HCT116 (cell line): ENCODE data around the gene CYP4F2. TPM values are rescaled to one million over a fixed set of nuclear protein-coding genes. Genes with fewer than 3 reads are reported as not detected.

Experiments
- ATAC-seq: fragments of 200-7000 bp; cut with Tn5 transposase; 2 replicates; pipeline ENCODE4 v1.9.1; 2020; ENCODE audit warnings: mild to moderate bottlenecking, moderate library complexity
- BruUV-seq: library from RNA; stranded (reverse); fragments of 400-500 nt; replicated peaks from 2 replicates; lab custom pipeline; 2021; lab: Mats Ljungman, UMichigan
- CTCF ChIA-PET: fragments of 300-600 bp; sonication (Branson Sonifier 250); formaldehyde crosslinking; loops from one replicate; lab custom pipeline; 2021; ENCODE audit warnings: antibody characterized with exemption; lab: Charles Lee
- POLR2A ChIA-PET: fragments of 300-600, 350-600 bp; sonication (Branson Sonifier 250); formaldehyde crosslinking; loops from one replicate; lab custom pipeline; 2021; ENCODE audit warnings: antibody characterized with exemption; lab: Charles Lee
- RAD21 ChIA-PET, 2 experiments: fragments of 300-600 bp; sonication (Branson Sonifier 250); formaldehyde crosslinking; loops; one replicate each; lab custom pipeline; 2023; ENCODE audit warnings: low total read pairs in 2 of 2; ENCODE audit not compliant: uncharacterized antibody in 2 of 2, unreplicated experiment in 2 of 2, low non-redundant PET in 1 of 2; lab: Charles Lee
- DNase-seq: peaks from one replicate; pipeline ENCODE4 v3.0.0-alpha.2; 2010; ENCODE audit warnings: low read depth, low spot score
- H2AFZ ChIP-seq: fragments of 200-600 bp; shearing (Covaris generic), sonication (generic); 2 replicates; pipeline ENCODE4 v1.6.1; 2017; ENCODE audit warnings: low read depth, mixed run types, mixed read lengths, antibody characterized with exemption, low read length; ENCODE audit not compliant: poor library complexity, severe bottlenecking
- H3K27ac ChIP-seq: 2 replicates; pipeline ENCODE4 v1.5.1; 2012; ENCODE audit warnings: low read depth, low read length
- H3K27me3 ChIP-seq: fragments of 200-600 bp; sonication (generic); 2 replicates; pipeline ENCODE4 v1.6.1; 2016; ENCODE audit warnings: mixed run types, low read length, mixed read lengths; ENCODE audit not compliant: insufficient read depth
- H3K36me3 ChIP-seq, 2 experiments: fragments of 200-500 bp in 1 of 2; fragments of 200-600 bp in 1 of 2; sonication (Bioruptor generic) in 1 of 2; sonication (generic) in 1 of 2; 2 replicates each; pipeline versions ENCODE4 v1.5.1 to v1.6.1; 2014 to 2016; ENCODE audit warnings: low read length in 2 of 2, inconsistent platforms in 1 of 2, mixed read lengths in 1 of 2, mixed run types in 1 of 2; ENCODE audit not compliant: insufficient read depth in 2 of 2, control insufficient read depth in 1 of 2
- H3K4me1 ChIP-seq, 2 experiments: fragments of 200-600 bp in 1 of 2; sonication (generic) in 1 of 2; 2 replicates each; pipeline versions ENCODE4 v1.5.1 to v1.6.1; 2012 to 2017; ENCODE audit warnings: low read length in 2 of 2, inconsistent platforms in 1 of 2, mild to moderate bottlenecking in 1 of 2, mixed read lengths in 1 of 2, mixed run types in 1 of 2, moderate library complexity in 1 of 2; ENCODE audit not compliant: insufficient read depth in 2 of 2, control insufficient read depth in 1 of 2
- H3K4me2 ChIP-seq: fragments of 200-600 bp; sonication (generic); 2 replicates; pipeline ENCODE4 v1.6.1; 2017; ENCODE audit warnings: mixed run types, low read length, mixed read lengths
- H3K4me3 ChIP-seq, 2 experiments: fragments of 200-600 bp in 1 of 2; sonication (generic) in 1 of 2; replicated peaks in 1 of 2; 2 replicates each; pipeline ENCODE4 v1.5.1; 2011 to 2016; ENCODE audit warnings: low read length in 2 of 2, control low read depth in 1 of 2, low read depth in 1 of 2, mild to moderate bottlenecking in 1 of 2, mixed read lengths in 1 of 2, mixed run types in 1 of 2
- H3K79me2 ChIP-seq: fragments of 200-600 bp; sonication (generic); 2 replicates; pipeline ENCODE4 v1.6.1; 2017; ENCODE audit warnings: mild to moderate bottlenecking, mixed run types, low read length, moderate library complexity, mixed read lengths; ENCODE audit not compliant: insufficient read depth
- H3K9ac ChIP-seq: fragments of 200-600 bp; sonication (generic); 2 replicates; pipeline ENCODE4 v1.6.1; 2016; ENCODE audit warnings: low read length, mixed read lengths
- H3K9me2 ChIP-seq: fragments of 200-600 bp; sonication (generic), shearing (Covaris generic); 2 replicates; pipeline ENCODE4 v1.6.1; 2017; ENCODE audit warnings: mixed run types, mild to moderate bottlenecking, moderate library complexity; ENCODE audit not compliant: insufficient read depth
- H3K9me3 ChIP-seq, 2 experiments: fragments of 200-500 bp in 1 of 2; fragments of 200-600 bp in 1 of 2; sonication (Bioruptor generic) in 1 of 2; sonication (generic) in 1 of 2; 2 replicates each; pipeline ENCODE4 v1.6.1; 2014 to 2017; ENCODE audit warnings: low read length in 2 of 2, mixed read lengths in 2 of 2, inconsistent platforms in 1 of 2, low read depth in 1 of 2, mild to moderate bottlenecking in 1 of 2, mixed run types in 1 of 2, moderate library complexity in 1 of 2; ENCODE audit not compliant: control insufficient read depth in 1 of 2, insufficient read depth in 1 of 2
- H4K20me1 ChIP-seq: fragments of 200-600 bp; sonication (generic), shearing (Covaris generic); 2 replicates; pipeline ENCODE4 v1.6.1; 2017; ENCODE audit warnings: mixed run types, mild to moderate bottlenecking, moderate library complexity; ENCODE audit not compliant: insufficient read depth
- CEBPB ChIP-seq: IDR thresholded peaks from 2 replicates; pipeline ENCODE4 v1.6.1; 2012; ENCODE audit warnings: low read depth
- EGR1 ChIP-seq: IDR thresholded peaks from 2 replicates; pipeline ENCODE4 v1.6.1; 2012; ENCODE audit warnings: low read depth
- ELF1 ChIP-seq: IDR thresholded peaks from 2 replicates; pipeline ENCODE4 v1.6.1; 2012; ENCODE audit warnings: low read depth, borderline replicate concordance
- EZH2phosphoT487 ChIP-seq: fragments of 200-600 bp; IDR thresholded peaks from 2 replicates; pipeline ENCODE4 v1.6.1; 2018; ENCODE audit warnings: antibody characterized with exemption, borderline replicate concordance
- JUND ChIP-seq: IDR thresholded peaks from 2 replicates; pipeline ENCODE4 v1.6.1; 2012
- POLR2A ChIP-seq: IDR thresholded peaks from 2 replicates; pipeline ENCODE4 v1.7.0; 2011; ENCODE audit warnings: borderline replicate concordance; ENCODE audit not compliant: insufficient read depth, insufficient read length; ENCODE audit errors: extremely low read depth
- RAD21 ChIP-seq: IDR thresholded peaks from 2 replicates; pipeline ENCODE4 v1.6.1; 2012; ENCODE audit warnings: low read depth, mild to moderate bottlenecking
- SIN3A ChIP-seq: IDR thresholded peaks from 2 replicates; pipeline ENCODE4 v1.6.1; 2012; ENCODE audit warnings: low read depth
- SP1 ChIP-seq: IDR thresholded peaks from 2 replicates; pipeline ENCODE4 v1.6.1; 2012; ENCODE audit warnings: low read depth
- SRF ChIP-seq: IDR thresholded peaks from 2 replicates; pipeline ENCODE4 v1.6.1; 2012; ENCODE audit warnings: low read depth
- ZNF274 ChIP-seq: fragments of 200-500 bp; sonication (Bioruptor generic); IDR thresholded peaks from 2 replicates; pipeline ENCODE4 v1.6.1; 2014; ENCODE audit warnings: mild to moderate bottlenecking, low read depth, low read length, inconsistent platforms
- intact Hi-C: fragments of 100-400 bp; cut with micrococcal nuclease; formaldehyde crosslinking; loops from 2 replicates; pipeline ENCODE4 v1.10.0; 2022
- total RNA-seq: library from RNA; stranded (reverse); gene quantifications from one replicate; pipeline ENCODE4 v1.2.1, GENCODE V29; 2021; ENCODE audit not compliant: unreplicated experiment
- TF ChIP-seq, protein P1 (sequence below): IDR thresholded peaks from 2 replicates; pipeline ENCODE4 v1.6.1; 2012; ENCODE audit warnings: low read depth
- TF ChIP-seq, protein P2 (sequence below): IDR thresholded peaks from 2 replicates; pipeline ENCODE4 v1.6.1; 2011; ENCODE audit warnings: mild to moderate bottlenecking, low read length, moderate library complexity; ENCODE audit not compliant: insufficient replicate concordance; ENCODE audit errors: extremely low read depth
- TF ChIP-seq, protein P3 (sequence below): IDR thresholded peaks from 2 replicates; pipeline ENCODE4 v1.6.1; 2012

CYP4F2 gene
- total RNA-seq, 1 experiment from 2014 or later = 1.1 TPM

DNA sequence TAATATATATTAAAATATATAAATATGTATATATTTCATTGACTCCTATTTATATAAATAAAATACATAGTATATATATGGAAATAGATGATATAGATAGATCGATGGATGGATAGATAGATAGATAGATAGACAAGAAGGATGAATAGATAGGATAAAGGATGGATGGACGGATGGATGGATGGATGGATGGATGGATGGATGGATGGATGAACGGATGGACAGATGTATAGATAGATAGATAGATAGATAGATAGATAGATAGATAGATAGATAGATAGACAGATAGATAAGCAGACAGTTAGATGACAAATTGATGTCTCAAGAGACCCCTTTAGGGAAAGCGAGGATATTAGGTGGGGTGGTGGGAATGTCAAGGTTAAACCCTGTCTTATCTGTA is 21.4 kb upstream of the CYP4F2 start:
- no peak overlapping the region for H3K27ac ChIP-seq
- H3K4me3 ChIP-seq = no peak overlapping the region
- TF ChIP-seq, protein P1, sequence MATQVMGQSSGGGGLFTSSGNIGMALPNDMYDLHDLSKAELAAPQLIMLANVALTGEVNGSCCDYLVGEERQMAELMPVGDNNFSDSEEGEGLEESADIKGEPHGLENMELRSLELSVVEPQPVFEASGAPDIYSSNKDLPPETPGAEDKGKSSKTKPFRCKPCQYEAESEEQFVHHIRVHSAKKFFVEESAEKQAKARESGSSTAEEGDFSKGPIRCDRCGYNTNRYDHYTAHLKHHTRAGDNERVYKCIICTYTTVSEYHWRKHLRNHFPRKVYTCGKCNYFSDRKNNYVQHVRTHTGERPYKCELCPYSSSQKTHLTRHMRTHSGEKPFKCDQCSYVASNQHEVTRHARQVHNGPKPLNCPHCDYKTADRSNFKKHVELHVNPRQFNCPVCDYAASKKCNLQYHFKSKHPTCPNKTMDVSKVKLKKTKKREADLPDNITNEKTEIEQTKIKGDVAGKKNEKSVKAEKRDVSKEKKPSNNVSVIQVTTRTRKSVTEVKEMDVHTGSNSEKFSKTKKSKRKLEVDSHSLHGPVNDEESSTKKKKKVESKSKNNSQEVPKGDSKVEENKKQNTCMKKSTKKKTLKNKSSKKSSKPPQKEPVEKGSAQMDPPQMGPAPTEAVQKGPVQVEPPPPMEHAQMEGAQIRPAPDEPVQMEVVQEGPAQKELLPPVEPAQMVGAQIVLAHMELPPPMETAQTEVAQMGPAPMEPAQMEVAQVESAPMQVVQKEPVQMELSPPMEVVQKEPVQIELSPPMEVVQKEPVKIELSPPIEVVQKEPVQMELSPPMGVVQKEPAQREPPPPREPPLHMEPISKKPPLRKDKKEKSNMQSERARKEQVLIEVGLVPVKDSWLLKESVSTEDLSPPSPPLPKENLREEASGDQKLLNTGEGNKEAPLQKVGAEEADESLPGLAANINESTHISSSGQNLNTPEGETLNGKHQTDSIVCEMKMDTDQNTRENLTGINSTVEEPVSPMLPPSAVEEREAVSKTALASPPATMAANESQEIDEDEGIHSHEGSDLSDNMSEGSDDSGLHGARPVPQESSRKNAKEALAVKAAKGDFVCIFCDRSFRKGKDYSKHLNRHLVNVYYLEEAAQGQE = no peak
- TF ChIP-seq, protein P2, sequence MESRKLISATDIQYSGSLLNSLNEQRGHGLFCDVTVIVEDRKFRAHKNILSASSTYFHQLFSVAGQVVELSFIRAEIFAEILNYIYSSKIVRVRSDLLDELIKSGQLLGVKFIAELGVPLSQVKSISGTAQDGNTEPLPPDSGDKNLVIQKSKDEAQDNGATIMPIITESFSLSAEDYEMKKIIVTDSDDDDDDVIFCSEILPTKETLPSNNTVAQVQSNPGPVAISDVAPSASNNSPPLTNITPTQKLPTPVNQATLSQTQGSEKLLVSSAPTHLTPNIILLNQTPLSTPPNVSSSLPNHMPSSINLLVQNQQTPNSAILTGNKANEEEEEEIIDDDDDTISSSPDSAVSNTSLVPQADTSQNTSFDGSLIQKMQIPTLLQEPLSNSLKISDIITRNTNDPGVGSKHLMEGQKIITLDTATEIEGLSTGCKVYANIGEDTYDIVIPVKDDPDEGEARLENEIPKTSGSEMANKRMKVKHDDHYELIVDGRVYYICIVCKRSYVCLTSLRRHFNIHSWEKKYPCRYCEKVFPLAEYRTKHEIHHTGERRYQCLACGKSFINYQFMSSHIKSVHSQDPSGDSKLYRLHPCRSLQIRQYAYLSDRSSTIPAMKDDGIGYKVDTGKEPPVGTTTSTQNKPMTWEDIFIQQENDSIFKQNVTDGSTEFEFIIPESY = no peak
- TF ChIP-seq ELF1 (no peak), EGR1 (no peak), RAD21 (no peak), EZH2phosphoT487 (no peak), JUND (no peak), POLR2A (no peak), CEBPB (no peak), ZNF274 (no peak), SP1 (no peak), SIN3A (no peak), SRF (no peak)
- TF ChIP-seq, protein P3, sequence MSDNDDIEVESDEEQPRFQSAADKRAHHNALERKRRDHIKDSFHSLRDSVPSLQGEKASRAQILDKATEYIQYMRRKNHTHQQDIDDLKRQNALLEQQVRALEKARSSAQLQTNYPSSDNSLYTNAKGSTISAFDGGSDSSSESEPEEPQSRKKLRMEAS = no peak
- TF ChIP-seq, all 23 proteins: peak for 0
- RAD21 ChIA-PET = no interaction called here
- H2AFZ ChIP-seq = no peak overlapping the region
- H3K4me2 ChIP-seq = no peak overlapping the region
- intact Hi-C loops = no loop called here
- no peak overlapping the region for H3K9ac ChIP-seq
- peaks cover 8% of the 10 kb centered on the region; the same call in 1 of the 2 replicates for H3K79me2 ChIP-seq
- no peaks in the 10 kb centered on the region for H4K20me1 ChIP-seq
- H3K36me3 ChIP-seq = peaks cover 0 to 32% of the 10 kb centered on the region in 2 experiments; a peak in 2 of 4 replicates
- no TSS peak for BruUV-seq
- DNase-seq (no peak), ATAC-seq (no peak)
- CTCF ChIA-PET = no interaction called here
- no peaks in the 10 kb centered on the region for H3K9me3 ChIP-seq
- POLR2A ChIA-PET = no interaction called here
- no peaks in the 10 kb centered on the region for H3K4me1 ChIP-seq
- no peaks in the 10 kb centered on the region for H3K27me3 ChIP-seq
- H3K9me2 ChIP-seq = no peaks in the 10 kb centered on the region
